ENCODE measurements around the gene FNDC3B.

The FNDC3B gene

GRCh38 chr3:172315401-172316091 lies 276.2 kb downstream of the FNDC3B start:
- no peak for DNase-seq (ENCODE audit: low spot score)

GRCh38 chr3:172316758-172317157 lies 277.4 kb downstream of the FNDC3B start:
- DNase-seq (ENCODE audit: low spot score): no peak

DNA sequence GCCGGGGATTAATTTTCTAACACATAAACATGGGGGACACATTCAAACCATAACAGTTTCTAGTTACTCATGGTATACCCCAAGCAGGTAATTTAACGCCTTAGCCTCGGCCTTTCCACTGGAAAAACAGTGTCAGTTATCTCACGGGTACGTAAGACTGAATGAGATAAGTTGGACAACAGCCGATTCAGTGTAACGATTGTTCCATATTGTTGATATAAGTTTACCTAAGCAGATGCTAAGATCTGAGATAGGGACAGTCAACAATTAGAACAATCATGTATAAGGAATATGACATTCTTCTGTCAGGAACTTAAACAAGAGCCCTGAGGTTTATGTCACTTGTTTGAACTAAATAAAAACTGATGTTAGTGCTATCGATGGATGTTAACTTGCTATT lies 278.1 kb downstream of the FNDC3B start:
- no peak for DNase-seq (ENCODE audit: low spot score)

DNA sequence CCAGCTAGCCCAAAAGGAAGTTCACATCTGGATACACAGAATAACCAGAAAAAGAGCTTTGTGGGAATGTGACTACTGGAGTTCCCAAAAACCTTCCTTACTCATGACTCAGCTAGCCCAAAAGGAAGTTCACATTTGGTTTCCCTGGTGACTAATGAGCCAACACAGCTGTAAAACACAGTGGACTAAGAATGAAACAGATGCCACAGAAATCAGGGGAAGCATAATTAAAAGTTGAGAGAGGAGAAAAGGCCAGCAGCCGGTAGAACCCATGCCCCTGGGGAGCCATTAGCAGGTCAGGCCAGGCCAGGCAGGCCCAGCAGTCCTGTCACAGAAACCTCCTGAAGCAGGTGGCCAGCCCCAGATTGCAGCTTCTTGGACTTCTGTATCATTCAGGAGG lies 278.6 kb downstream of the FNDC3B start:
- peak; percentile 37 for DNase-seq (ENCODE audit: low spot score)

GRCh38 chr3:172319595-172319994 lies 280.2 kb downstream of the FNDC3B start:
- DNase-seq (ENCODE audit: low spot score): no peak

DNA sequence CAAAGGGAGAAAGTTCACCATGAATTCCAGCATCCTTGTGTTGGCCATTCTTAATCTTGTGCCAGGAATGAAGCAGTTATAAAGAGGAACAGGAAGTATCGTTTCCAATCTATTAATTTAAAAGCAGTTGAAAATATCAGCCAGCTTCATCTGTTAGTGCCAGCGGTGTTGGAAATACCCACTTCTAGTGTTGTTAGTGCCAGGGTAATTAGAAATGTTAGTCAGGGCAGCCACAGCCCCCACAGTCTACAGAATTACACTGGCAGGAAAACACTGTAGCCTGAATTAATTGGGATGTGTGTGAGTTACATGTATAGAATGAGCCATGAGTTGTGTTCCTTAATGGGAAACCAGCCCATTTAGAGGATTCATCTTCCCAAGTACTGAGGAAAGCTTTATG lies 281.1 kb downstream of the FNDC3B start:
- DNase-seq (ENCODE audit: low spot score): no peak

DNA sequence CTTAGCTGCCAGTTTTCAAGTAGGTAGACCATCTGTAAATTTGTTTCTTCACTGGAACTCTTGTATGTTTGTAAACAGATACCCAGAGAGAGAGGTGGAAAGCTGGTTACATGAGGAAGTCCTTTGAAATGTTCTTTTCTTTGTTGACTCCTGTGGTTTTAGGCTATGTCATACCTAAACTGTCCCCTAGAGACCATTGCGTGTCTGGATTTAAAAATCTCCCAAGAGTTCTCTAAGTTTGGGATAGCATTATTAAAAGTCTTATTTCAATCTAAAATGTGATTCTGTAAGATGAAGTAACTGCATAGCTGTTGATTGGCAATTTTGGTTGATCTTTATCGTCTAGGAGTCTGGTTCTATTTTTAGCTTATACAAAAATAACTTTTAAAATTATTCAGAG lies 281.7 kb downstream of the FNDC3B start:
- no peak for DNase-seq (ENCODE audit: low spot score)

- no peak for DNase-seq (ENCODE audit: low spot score)
Measured at GRCh38 chr3:172323894-172324610, 284.7 kb downstream of the FNDC3B start.

DNA sequence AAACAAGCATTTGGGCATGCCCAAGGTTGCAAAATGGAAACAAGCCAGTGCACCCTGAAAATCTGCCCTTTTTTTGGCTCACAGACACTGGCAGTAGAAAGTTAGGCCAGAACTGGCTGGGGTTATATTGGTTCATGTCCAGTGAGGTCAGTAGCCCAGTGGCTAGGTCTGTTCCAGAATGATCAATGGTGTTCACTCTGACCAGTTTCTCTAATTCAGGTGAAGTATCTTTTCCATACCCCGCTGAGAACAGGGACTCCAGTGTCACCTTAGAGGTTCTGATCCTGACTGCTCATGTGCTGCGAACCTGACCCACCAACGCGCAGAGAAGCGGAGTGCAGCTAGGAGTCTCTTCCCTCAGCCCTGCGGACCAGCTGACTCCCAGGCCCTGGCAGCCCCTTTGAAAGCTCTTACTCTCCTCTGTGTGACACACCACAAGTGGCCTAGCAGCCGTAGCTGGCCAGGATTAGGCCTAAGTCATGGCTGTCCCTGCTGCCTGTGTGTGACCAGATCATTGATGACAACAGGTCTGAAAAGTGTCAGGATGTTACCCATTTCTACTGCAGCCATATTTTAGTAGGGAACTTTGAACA lies 285.3 kb downstream of the FNDC3B start:
- no peak for DNase-seq (ENCODE audit: low spot score)

- DNase-seq (ENCODE audit: low spot score): no peak
Measured at GRCh38 chr3:172325461-172325860, 286.1 kb downstream of the FNDC3B start.

DNA sequence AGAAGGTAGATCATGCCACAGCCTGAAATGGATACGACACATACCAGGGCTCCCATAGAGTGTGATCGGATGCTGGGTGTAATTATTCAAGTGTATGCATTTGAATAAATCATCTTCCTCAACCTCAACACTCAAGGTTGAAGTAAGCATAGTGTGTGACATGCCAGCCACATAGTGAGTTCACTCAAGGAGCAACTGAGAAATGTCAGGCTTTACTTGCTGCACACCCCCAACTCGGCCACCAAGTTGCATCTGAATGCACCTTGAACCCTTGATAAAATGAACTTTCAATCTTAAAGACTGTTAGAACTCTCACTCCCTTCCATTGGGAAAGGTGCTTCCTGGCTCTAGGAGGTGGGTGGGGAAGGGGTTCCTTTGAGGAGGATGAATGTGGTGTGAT lies 287.6 kb downstream of the FNDC3B start:
- no peak for DNase-seq (ENCODE audit: low spot score)

DNA sequence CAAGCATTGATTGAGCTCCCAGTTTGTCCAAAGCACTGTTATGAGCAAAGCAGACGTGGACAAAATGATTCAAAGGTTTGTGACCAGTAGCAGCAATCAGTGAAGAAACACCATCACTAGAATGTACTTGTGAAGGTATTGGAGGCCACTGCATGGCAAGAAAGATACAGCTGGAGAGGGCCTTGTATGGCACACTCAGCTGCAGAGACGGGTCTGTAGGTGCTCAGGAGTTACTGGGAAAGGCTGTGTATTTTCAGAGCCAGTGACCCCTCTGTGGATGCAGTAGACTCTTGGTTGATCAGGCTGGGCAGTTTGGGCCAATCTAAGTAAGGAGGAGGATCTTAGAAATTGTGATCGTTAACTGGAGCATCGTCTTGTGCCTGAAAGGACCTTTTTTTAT lies 288.9 kb downstream of the FNDC3B start:
- no peak for DNase-seq (ENCODE audit: low spot score)

DNA sequence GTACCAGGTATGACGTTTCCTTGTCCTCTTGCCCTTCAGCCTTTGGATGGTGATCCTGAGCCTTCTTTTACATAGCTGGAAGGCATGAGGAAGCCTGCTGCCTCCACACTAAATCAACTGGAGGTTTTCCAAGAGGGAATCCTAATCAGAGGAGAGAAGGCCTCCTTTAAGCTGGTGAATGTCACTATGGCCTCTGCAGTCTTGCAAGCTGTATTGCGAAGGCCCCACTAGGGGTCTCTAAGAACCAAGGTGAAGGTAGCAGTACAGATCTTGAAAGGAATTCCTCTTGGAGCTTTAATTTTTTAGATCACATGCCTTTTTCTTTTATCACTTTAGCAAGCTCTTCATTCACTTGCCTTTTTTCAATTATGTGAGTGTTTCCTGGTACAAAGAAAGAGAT lies 289.7 kb downstream of the FNDC3B start:
- no peak for DNase-seq (ENCODE audit: low spot score)

DNA sequence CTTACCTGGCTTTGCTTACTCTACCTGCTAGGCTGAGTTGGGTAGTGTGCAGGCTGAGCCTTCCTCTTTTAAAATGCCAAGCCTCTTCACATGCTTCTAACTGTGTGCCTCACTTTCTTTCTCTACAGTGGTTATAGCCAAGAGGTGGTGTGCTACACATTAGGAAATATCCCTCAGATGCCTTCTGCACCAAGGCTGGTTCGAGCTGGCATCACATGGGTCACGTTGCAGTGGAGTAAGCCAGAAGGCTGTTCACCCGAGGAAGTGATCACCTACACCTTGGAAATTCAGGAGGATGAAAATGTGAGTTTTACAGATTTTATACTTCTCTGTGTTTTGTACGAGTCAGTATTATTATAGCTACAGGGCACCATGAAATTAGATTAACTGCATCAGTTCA lies 291.0 kb downstream of the FNDC3B start:
- DNase-seq (ENCODE audit: low spot score): no peak

GRCh38 chr3:172332256-172333041 lies 293.1 kb downstream of the FNDC3B start:
- DNase-seq (ENCODE audit: low spot score): peak; percentile 77

- DNase-seq (ENCODE audit: low spot score): no peak
Measured at GRCh38 chr3:172333042-172333377, 293.6 kb downstream of the FNDC3B start.

DNA sequence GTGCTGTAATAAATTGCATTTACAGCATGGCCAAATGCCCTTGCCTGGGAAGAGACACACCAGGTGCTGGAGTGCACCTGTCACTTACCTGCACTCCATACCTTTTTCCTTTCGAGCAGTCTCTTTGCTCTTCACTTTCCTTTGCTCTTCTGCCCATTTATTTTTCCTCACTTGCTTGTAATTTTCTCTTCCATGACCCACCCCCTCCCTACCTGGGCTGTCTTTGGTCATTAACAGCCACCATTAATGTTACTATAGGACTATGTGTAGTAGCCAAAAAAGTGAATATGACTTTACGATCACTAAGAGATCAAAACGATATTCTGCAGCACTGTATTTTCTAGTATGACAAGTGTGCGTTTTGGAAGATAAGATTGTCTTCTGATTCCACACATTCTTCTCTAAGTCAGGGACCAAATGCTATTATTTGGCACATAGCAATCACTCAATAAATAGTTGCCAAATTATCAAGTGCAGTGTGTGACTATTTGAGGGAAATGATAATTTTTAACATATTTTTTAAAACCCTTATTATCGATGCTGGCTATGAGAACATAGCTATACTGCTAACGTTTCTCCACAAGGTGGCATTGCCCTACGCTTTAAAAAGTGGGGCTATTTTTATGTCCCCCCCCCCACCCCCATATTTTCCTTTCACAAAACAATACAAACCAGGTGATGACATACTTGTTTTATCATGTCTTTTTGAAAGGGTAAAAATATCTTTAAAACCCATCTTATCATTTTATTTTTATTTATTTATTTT lies 294.5 kb downstream of the FNDC3B start:
- no peak for DNase-seq (ENCODE audit: low spot score)

DNA sequence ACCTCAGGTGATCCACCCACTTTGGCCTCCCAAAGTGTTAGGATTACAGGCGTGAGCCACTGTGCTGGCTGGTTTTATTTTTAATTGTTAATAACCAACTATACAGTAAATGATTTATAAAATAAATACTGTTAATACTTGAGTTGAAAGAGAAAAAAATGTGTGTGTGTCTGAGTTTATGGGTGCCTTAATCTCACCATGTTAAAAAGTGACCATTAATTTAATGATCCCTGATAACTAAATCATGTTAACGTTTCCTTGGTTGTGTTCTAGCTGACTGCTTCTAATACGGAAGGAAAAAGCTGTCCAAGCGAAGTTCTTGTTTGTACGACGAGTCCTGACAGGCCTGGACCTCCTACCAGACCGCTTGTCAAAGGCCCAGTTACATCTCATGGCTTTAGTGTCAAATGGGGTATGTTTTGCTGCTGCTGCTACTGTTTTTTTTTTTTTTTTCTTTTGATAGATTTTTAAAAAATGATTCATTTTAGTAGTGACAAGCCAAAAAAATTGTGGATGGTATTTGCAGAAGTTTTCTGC lies 295.4 kb downstream of the FNDC3B start:
- no peak for DNase-seq (ENCODE audit: low spot score)

- DNase-seq (ENCODE audit: low spot score): no peak
Measured at GRCh38 chr3:172339892-172340291, 300.5 kb downstream of the FNDC3B start.

DNA sequence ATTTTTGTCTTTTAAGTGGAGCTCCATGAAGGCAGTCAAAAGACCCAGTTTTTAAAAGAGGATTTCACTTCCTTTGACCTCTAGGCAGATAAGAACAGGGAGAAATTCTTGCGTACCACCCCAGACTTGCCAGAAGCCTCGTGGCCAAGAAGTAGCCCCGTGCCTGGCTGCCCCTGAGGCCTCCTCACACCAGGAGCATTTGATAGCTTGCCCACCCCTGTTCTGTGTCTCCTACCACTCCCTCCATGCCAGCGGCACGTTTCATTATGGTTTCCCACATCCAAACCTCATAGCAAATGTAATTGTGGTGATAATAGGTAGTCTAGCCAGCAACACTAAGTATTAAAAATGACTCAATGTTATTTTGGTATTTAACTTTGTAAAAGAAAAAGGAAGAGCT lies 301.2 kb downstream of the FNDC3B start:
- no peak for DNase-seq (ENCODE audit: low spot score)

DNA sequence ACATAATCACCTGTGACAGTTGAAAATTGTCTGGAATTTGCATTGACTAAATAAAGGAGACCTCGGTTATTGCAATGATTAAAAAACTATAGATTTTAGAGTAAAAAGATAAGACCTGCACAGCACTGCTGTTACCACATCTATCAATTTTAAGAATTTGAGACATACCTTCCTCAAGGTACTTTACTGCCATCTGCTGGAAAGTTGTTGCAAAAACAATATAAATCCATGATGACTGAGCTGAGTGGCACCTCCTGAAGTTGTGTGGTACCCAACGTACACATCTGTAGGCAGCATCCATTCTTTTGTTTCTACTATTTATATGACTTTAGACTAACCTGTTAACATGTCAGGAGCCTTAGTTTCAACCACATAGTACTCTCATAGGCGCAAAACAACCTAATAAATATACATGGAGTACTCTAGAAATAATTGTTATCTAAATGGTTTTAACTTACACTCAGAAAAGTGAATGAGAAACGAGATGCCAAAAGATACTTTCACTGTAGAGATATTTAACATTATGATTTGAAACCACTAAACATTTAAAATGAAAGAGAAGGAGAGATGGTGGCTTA lies 302.2 kb downstream of the FNDC3B start:
- peak; percentile 79 for DNase-seq (ENCODE audit: low spot score)
